DND-41 (cell line): ENCODE measurements around the gene MAGI3.

Experiments used
- EZH2 ChIP-seq: IDR thresholded peaks from 3 replicates; pipeline ENCODE4 v1.6.1; 2012; ENCODE audit warnings: borderline replicate concordance, low read depth, mild to moderate bottlenecking, moderate library complexity, low read length, inconsistent platforms; ENCODE audit not compliant: severe bottlenecking
- TF ChIP-seq, protein P1 (sequence below): IDR thresholded peaks from 2 replicates; pipeline ENCODE4 v1.5.1; 2012; ENCODE audit warnings: borderline replicate concordance, low read length, moderate library complexity, mild to moderate bottlenecking; ENCODE audit not compliant: poor library complexity, severe bottlenecking; ENCODE audit errors: extremely low read depth

- TF ChIP-seq, protein P1, sequence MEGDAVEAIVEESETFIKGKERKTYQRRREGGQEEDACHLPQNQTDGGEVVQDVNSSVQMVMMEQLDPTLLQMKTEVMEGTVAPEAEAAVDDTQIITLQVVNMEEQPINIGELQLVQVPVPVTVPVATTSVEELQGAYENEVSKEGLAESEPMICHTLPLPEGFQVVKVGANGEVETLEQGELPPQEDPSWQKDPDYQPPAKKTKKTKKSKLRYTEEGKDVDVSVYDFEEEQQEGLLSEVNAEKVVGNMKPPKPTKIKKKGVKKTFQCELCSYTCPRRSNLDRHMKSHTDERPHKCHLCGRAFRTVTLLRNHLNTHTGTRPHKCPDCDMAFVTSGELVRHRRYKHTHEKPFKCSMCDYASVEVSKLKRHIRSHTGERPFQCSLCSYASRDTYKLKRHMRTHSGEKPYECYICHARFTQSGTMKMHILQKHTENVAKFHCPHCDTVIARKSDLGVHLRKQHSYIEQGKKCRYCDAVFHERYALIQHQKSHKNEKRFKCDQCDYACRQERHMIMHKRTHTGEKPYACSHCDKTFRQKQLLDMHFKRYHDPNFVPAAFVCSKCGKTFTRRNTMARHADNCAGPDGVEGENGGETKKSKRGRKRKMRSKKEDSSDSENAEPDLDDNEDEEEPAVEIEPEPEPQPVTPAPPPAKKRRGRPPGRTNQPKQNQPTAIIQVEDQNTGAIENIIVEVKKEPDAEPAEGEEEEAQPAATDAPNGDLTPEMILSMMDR: no peak
- no peak for TF ChIP-seq EZH2
These were observed 66.7 kb downstream of the MAGI3 start for GRCh38 chr1:113456967-113457366.
